Neural cell (in vitro differentiated cells): Measurements from ENCODE around the gene PLA2G6. TPM values are rescaled to one million over a fixed set of nuclear protein-coding genes. Genes with fewer than 3 reads are reported as not detected.

Experiments
- H2AFZ ChIP-seq: fragments of 200-600, 300-800 bp; sonication (generic), shearing (Covaris generic); 2 replicates; pipeline ENCODE4 v1.6.0; 2014; ENCODE audit warnings: low read depth, mild to moderate bottlenecking, antibody characterized with exemption, low read length, moderate library complexity
- H3F3A ChIP-seq: fragments of 200-600 bp; shearing (Covaris generic); 2 replicates; pipeline ENCODE4 v1.6.1; 2016; ENCODE audit warnings: mild to moderate bottlenecking, moderate library complexity, mixed read lengths, antibody characterized with exemption, low read length; ENCODE audit not compliant: insufficient read depth, poor library complexity, severe bottlenecking
- H3K27ac ChIP-seq: fragments of 200-600, 300-800 bp; sonication (generic), shearing (Covaris generic); 2 replicates; pipeline ENCODE4 v1.5.1; 2014; ENCODE audit warnings: mild to moderate bottlenecking, low read length, moderate library complexity
- H3K27me3 ChIP-seq: fragments of 300-800, 200-600 bp; sonication (generic), shearing (Covaris generic); 2 replicates; pipeline ENCODE4 v1.6.0; 2014; ENCODE audit warnings: mild to moderate bottlenecking, low read depth, low read length, moderate library complexity; ENCODE audit not compliant: insufficient read depth
- H3K36me3 ChIP-seq: fragments of 300-800, 200-600 bp; sonication (generic), shearing (Covaris generic); 2 replicates; pipeline ENCODE4 v1.5.1; 2014; ENCODE audit warnings: mild to moderate bottlenecking, antibody characterized with exemption, low read length, moderate library complexity; ENCODE audit not compliant: insufficient read depth
- H3K4me2 ChIP-seq: fragments of 300-800, 200-600 bp; sonication (generic), shearing (Covaris generic); 2 replicates; pipeline ENCODE4 v1.6.0; 2014; ENCODE audit warnings: mild to moderate bottlenecking, low read length
- H3K4me3 ChIP-seq: fragments of 300-800, 200-600 bp; sonication (generic), shearing (Covaris generic); 2 replicates; pipeline ENCODE4 v1.5.1; 2014; ENCODE audit warnings: mild to moderate bottlenecking, low read length, moderate library complexity
- H3K79me2 ChIP-seq: fragments of 200-600 bp; shearing (Covaris generic); replicated peaks from 2 replicates; pipeline ENCODE4 v1.6.0; 2014; ENCODE audit warnings: mild to moderate bottlenecking, low read length, moderate library complexity; ENCODE audit not compliant: insufficient read depth
- H3K9ac ChIP-seq: fragments of 300-800, 200-600 bp; sonication (generic), shearing (Covaris generic); 2 replicates; pipeline ENCODE4 v1.6.1; 2016; ENCODE audit warnings: mild to moderate bottlenecking, low read length, mixed read lengths
- H3K9me2 ChIP-seq: fragments of 200-600 bp; shearing (Covaris generic); 2 replicates; pipeline ENCODE4 v1.6.1; 2016; ENCODE audit warnings: mild to moderate bottlenecking, low read length, mixed read lengths; ENCODE audit not compliant: insufficient read depth
- H3K9me3 ChIP-seq: fragments of 200-600, 300-800 bp; sonication (generic), shearing (Covaris generic); 2 replicates; pipeline ENCODE4 v1.6.1; 2016; ENCODE audit warnings: mild to moderate bottlenecking, mixed run types, low read length, moderate library complexity, mixed read lengths
- H4K20me1 ChIP-seq: fragments of 200-600 bp; shearing (Covaris generic); 2 replicates; pipeline ENCODE4 v1.6.1; 2016; ENCODE audit warnings: mild to moderate bottlenecking, mixed run types; ENCODE audit not compliant: insufficient read depth
- EP300 ChIP-seq: fragments of 450-650 bp; conservative IDR thresholded peaks from 2 replicates; pipeline ENCODE4 v1.6.1; 2014; ENCODE audit warnings: antibody characterized with exemption, mild to moderate bottlenecking, moderate library complexity; ENCODE audit not compliant: poor library complexity, severe bottlenecking
- EZH2 ChIP-seq: fragments of 200-600, 300-800 bp; shearing (Covaris generic), sonication (generic); IDR thresholded peaks from 2 replicates; pipeline ENCODE4 v1.6.1; 2014; ENCODE audit warnings: antibody characterized with exemption, low read length, borderline replicate concordance, mild to moderate bottlenecking; ENCODE audit not compliant: insufficient read depth, poor library complexity, severe bottlenecking
- MXI1 ChIP-seq: fragments of 450-650 bp; conservative IDR thresholded peaks from 2 replicates; pipeline ENCODE4 v1.6.1; 2014; ENCODE audit warnings: antibody characterized with exemption, mild to moderate bottlenecking; ENCODE audit not compliant: poor library complexity, severe bottlenecking
- POLR2AphosphoS5 ChIP-seq: IDR thresholded peaks from 2 replicates; pipeline ENCODE4 v1.6.1; 2012
- RAD21 ChIP-seq: fragments of 450-650 bp; conservative IDR thresholded peaks from 2 replicates; pipeline ENCODE4 v1.6.1; 2014; ENCODE audit warnings: antibody characterized with exemption, mild to moderate bottlenecking, moderate library complexity
- TAF1 ChIP-seq: IDR thresholded peaks from 2 replicates; pipeline ENCODE4 v1.6.1; 2012; ENCODE audit warnings: low read depth
- polyA plus RNA-seq: library from polyadenylated mRNA; depleted of rRNA; stranded (reverse); fragments of >200 nt; gene quantifications from 2 replicates; pipeline ENCODE4 v1.2.3, GENCODE V29; 2014
- TF ChIP-seq, protein P1 (sequence below): fragments of 450-650 bp; IDR thresholded peaks from 2 replicates; pipeline ENCODE4 v1.5.1; 2014; ENCODE audit warnings: antibody characterized with exemption, mild to moderate bottlenecking, moderate library complexity; ENCODE audit not compliant: poor library complexity, severe bottlenecking
- TF ChIP-seq, protein P2 (sequence below): IDR thresholded peaks from 2 replicates; pipeline ENCODE4 v1.6.1; 2012; ENCODE audit warnings: borderline replicate concordance

Gene PLA2G6
- polyA plus RNA-seq, 1 donor from 2014 or later = 18.5 TPM

DNA sequence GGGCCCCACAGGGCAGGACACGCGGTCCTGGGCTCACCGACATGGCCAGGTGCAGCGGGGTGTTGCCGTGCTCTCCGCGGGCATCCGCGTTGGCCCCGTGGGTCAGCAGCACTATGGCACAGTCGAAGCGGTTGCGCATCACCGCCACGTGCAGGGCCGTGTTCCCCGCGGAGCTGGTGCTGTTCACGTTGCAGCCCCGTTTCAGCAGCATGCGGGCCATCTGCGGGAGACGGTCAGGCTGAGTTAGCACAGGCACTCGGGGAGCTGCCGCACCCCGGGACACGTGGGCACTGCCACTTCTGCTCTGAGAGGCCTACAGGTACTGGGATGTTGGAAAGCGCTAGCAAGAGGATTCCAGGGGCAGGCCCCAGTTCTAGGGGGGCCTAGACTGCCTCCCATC, 48.8 kb downstream of the PLA2G6 start:
- H3F3A ChIP-seq = no peaks in the 10 kb centered on the region
- H3K79me2 ChIP-seq = no peaks in the 10 kb centered on the region
- no peak overlapping the region for H3K9ac ChIP-seq
- no peaks in the 10 kb centered on the region for H3K36me3 ChIP-seq
- no peak overlapping the region for H3K4me2 ChIP-seq
- no peaks in the 10 kb centered on the region for H3K9me2 ChIP-seq
- no peaks in the 10 kb centered on the region for H4K20me1 ChIP-seq
- no peaks in the 10 kb centered on the region for H3K27me3 ChIP-seq
- H3K9me3 ChIP-seq = no peaks in the 10 kb centered on the region
- TF ChIP-seq TAF1 (no peak), EP300 (no peak)
- TF ChIP-seq, protein P1, sequence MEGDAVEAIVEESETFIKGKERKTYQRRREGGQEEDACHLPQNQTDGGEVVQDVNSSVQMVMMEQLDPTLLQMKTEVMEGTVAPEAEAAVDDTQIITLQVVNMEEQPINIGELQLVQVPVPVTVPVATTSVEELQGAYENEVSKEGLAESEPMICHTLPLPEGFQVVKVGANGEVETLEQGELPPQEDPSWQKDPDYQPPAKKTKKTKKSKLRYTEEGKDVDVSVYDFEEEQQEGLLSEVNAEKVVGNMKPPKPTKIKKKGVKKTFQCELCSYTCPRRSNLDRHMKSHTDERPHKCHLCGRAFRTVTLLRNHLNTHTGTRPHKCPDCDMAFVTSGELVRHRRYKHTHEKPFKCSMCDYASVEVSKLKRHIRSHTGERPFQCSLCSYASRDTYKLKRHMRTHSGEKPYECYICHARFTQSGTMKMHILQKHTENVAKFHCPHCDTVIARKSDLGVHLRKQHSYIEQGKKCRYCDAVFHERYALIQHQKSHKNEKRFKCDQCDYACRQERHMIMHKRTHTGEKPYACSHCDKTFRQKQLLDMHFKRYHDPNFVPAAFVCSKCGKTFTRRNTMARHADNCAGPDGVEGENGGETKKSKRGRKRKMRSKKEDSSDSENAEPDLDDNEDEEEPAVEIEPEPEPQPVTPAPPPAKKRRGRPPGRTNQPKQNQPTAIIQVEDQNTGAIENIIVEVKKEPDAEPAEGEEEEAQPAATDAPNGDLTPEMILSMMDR = no peak
- no peak overlapping the region for H3K4me3 ChIP-seq
- no peak overlapping the region for H3K27ac ChIP-seq
- no peak overlapping the region for H2AFZ ChIP-seq

DNA sequence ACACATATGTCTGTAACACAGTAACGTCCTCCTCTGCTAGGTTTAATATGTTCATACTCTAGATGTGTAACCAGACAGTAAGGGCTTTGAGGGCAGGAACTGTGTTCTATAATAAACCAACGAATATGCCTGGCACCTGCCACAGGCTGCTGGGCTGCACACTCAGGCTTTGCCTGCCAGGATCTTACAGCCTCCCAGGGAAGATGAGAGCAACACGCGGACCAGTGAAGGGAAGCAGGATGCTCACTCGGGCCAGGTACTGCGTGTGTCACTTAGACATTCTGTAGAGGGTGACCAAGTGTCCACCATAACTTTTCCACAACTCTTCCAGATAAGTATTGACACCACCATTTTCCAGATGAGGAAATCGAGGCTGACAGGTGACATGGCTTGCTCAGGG, 49.5 kb downstream of the PLA2G6 start:
- H3K4me2 ChIP-seq = no peak overlapping the region
- no peaks in the 10 kb centered on the region for H3F3A ChIP-seq
- H3K27me3 ChIP-seq = no peaks in the 10 kb centered on the region
- no peaks in the 10 kb centered on the region for H4K20me1 ChIP-seq
- no peaks in the 10 kb centered on the region for H3K79me2 ChIP-seq
- no peaks in the 10 kb centered on the region for H3K9me2 ChIP-seq
- H3K36me3 ChIP-seq = no peaks in the 10 kb centered on the region
- no peaks in the 10 kb centered on the region for H3K9me3 ChIP-seq
- TF ChIP-seq MXI1 (no peak), TAF1 (no peak), EP300 (no peak), POLR2AphosphoS5 (no peak), EZH2 (no peak), RAD21 (no peak)
- TF ChIP-seq, protein P1 = no peak
- TF ChIP-seq, protein P2, sequence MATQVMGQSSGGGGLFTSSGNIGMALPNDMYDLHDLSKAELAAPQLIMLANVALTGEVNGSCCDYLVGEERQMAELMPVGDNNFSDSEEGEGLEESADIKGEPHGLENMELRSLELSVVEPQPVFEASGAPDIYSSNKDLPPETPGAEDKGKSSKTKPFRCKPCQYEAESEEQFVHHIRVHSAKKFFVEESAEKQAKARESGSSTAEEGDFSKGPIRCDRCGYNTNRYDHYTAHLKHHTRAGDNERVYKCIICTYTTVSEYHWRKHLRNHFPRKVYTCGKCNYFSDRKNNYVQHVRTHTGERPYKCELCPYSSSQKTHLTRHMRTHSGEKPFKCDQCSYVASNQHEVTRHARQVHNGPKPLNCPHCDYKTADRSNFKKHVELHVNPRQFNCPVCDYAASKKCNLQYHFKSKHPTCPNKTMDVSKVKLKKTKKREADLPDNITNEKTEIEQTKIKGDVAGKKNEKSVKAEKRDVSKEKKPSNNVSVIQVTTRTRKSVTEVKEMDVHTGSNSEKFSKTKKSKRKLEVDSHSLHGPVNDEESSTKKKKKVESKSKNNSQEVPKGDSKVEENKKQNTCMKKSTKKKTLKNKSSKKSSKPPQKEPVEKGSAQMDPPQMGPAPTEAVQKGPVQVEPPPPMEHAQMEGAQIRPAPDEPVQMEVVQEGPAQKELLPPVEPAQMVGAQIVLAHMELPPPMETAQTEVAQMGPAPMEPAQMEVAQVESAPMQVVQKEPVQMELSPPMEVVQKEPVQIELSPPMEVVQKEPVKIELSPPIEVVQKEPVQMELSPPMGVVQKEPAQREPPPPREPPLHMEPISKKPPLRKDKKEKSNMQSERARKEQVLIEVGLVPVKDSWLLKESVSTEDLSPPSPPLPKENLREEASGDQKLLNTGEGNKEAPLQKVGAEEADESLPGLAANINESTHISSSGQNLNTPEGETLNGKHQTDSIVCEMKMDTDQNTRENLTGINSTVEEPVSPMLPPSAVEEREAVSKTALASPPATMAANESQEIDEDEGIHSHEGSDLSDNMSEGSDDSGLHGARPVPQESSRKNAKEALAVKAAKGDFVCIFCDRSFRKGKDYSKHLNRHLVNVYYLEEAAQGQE = no peak
- H3K27ac ChIP-seq = no peak overlapping the region
- no peak overlapping the region for H3K4me3 ChIP-seq
- H2AFZ ChIP-seq = no peak overlapping the region
- no peak overlapping the region for H3K9ac ChIP-seq
